Measurements from ENCODE around the gene WDR7.

The WDR7 gene

DNA sequence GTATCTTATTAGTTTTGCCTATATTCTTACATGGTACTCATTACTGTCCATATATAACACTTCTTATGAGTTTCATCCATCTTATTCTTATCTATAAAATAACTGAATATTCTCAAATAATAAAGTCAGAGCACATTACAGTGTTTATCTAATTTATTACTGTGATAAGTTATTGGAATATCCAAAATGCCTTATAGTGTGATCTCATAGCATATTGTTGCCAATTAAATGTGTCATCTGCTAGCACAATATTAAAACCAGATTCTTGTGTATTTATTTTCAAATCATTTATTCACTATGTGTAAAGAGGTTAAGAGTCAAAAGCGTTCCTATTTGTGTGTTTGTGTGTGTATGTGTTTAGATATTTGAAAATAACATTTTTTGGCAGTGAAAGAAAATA lies 151.9 kb downstream of the WDR7 start:
- no peak for DNase-seq (ENCODE audit: low read depth)

- no peak for DNase-seq (ENCODE audit: low read depth)
Observed at GRCh38 chr18:56804395-56804794, 153.2 kb downstream of the WDR7 start.

DNA sequence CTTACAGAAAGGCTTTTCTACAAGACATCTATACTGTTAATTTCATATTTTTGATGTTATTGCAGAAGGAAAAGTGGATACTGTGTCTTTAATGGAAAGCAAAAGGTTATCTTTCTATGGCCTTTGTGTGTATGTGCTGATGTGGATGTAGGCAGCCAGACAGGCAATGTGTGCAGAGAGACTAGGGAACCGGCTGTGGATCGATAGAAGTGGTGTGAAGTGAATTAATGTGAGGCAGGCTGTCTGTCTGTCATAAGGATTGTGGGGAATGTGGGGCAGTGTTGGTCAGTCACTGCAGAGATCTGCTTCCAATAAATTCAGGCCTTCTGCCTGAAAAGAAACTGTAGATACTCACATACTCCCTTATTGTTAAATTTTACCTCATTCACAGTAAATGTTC lies 156.7 kb downstream of the WDR7 start:
- DNase-seq (ENCODE audit: low read depth), result no peak

- DNase-seq (ENCODE audit: low read depth), result no peak
Observed at GRCh38 chr18:56812674-56813073, 161.5 kb downstream of the WDR7 start.

DNA sequence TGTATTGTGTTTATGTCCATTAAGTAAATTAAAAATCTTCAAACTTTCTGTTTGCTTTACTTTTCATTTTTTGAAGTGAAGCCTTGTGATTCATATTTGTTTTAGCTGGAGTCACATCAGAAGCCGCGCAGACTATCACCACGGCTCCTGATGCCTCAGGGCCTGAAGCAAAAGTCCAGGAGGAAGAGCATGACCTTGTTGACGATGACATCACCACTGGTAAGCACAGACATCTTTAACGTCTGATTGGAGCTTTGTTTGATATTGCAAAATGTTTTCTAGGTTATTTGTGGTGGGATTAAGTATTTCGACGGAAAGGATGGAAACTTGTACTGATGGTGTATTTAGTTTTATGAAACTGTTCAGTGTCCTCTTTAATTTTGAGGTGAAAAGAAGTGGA lies 164.8 kb downstream of the WDR7 start:
- DNase-seq (ENCODE audit: low read depth), result no peak

DNA sequence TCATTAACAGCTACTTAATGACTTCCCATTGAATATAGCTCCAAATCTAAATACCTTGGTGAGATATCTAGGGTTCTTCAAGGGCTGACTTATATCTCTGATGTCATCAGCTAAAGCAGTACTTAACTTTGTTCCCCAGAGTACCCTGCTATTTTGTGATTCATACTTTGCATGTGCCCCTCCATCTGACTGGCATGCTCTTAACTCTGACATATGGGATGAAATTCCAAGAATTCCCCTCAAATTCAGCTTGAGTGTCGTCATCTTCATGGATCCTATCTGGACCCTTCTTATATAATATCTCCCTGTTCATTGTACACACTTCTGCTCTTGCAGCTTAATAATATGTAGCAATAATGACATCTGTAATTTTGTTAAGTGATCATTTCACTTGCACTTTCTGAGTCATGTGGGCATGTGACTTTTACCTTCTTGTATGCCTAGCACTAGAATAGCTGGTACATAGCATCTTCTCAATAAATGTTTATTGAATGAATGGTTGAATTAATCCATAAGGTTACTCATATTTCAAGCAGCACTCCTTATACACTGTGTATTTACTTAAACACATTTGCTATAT lies 172.9 kb downstream of the WDR7 start:
- no peak for DNase-seq (ENCODE audit: low read depth)

DNA sequence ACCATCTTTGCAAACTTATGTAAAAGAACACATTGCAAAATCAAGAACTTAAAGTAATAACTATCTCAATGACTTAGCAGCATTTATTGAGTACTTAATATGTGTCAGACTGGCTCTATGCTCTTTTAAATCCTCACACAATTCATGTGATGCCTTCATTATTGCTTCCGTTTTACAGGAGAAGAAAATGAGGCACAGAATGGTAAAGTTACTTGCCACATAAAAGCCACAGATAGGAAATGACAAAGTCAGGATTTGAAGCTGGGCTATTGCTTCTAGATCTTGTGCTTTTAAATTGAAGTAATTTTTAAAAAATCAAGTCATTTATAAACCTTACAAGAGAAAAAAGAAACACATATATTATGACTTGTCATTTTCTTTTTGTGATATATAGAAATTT lies 174.2 kb downstream of the WDR7 start:
- DNase-seq (ENCODE audit: low read depth), result no peak

DNA sequence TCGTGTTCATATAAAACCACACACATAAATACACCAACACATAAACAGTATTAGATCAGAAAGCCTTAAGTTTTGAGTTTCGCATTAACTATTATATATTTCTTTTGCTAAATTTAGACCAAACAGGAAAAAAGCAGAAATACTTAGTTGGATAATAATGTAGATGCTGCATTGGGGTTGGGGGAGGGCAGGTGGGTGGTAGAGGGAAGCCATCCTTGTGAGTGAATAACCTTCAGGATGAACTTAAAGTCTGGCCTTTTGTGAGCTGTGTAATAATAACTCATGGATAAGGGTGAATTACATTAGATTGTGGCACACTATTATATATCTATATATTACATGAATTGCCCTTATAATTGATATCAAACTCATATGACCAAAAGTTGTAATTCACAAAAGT lies 174.7 kb downstream of the WDR7 start:
- no peak for DNase-seq (ENCODE audit: low read depth)

DNA sequence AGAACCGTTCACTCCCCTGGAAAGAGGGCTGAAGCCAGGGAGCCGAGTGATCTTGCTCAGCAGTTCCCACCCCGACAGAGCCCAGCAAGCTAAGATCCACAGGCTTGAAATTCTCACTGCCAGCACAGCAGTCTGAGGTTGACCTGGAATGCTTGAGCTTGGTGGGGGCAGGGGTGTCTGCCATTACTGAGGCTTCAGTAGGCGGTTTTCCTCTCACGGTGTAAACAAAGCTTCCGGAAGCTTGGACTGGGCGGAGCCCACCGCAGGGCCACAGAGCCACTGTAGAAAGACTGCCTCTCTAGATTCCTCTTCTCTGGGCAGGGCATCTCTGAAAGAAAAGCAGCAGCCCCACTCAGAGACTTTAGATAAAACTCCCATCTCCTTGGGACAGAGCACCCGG lies 180.8 kb downstream of the WDR7 start:
- no peak for DNase-seq (ENCODE audit: low read depth)

GRCh38 chr18:56835331-56835730 lies 184.2 kb downstream of the WDR7 start:
- no peak for DNase-seq (ENCODE audit: low read depth)

- DNase-seq (ENCODE audit: low read depth), result no peak
Observed at GRCh38 chr18:56836173-56836572, 185.0 kb downstream of the WDR7 start.

DNA sequence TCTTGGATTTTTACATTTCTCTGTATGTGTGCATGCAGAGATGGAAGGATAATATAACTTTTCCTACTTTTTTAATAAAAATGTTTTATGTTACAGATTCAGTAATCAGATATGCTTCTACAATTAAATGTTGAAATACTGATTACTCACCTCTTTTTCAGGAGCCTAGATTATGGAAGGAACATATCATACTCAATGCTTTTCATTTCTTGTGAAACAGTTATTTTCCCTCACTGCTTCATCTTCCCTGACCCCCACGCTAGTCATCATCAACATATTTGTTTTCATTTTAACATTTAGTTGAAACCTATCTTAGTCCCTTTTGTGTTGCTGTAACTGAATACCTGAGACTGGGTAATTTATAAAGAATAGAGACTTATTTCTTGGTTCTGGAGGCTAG lies 190.7 kb downstream of the WDR7 start:
- no peak for DNase-seq (ENCODE audit: low read depth)

- no peak for DNase-seq (ENCODE audit: low read depth)
Observed at GRCh38 chr18:56843241-56843640, 192.1 kb downstream of the WDR7 start.

- no peak for DNase-seq (ENCODE audit: low read depth)
Observed at GRCh38 chr18:56844556-56844955, 193.4 kb downstream of the WDR7 start.

DNA sequence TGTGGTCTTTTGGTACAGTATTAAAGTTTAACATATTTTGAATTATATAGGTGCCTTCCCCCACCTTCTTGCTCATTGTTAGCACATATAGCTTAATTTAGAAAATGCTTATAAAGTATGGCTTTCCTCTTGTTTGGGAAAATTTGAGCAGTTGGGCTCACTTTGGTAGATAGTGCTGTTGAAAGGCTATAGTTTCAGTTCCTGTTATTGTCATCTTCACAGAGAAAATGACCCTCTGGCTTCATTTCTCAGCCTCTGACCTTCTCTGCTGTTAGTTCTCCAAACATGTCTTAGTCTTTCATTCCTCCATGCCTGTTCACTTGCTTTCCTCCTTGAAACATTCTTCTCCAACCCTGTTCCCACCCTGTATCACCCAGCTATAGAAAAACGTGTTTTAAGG lies 200.6 kb downstream of the WDR7 start:
- no peak for DNase-seq (ENCODE audit: low read depth)

GRCh38 chr18:56853961-56854360 lies 202.8 kb downstream of the WDR7 start:
- DNase-seq (ENCODE audit: low read depth), result no peak

DNA sequence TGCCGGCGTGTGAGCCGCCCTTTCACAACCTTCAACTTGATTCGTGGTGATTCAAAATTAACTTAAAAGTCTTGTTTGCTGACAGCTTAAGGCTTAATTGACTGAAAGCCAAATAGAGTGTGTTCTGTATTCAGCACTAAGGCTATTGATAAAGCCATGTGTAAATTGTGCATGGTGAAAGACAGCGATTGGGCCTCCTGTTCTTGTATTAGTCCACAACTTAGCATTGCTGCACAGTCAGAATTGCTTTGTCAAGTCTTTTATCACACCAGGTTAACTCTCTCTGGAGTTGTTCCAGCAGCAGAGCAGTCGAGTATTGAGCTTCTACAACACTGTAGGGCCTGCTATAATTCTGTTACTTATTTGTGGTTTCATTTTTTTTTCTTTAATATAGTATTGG lies 210.1 kb downstream of the WDR7 start:
- no peak for DNase-seq (ENCODE audit: low read depth)

- no peak for DNase-seq (ENCODE audit: low read depth)
Observed at GRCh38 chr18:56869189-56869777, 218.1 kb downstream of the WDR7 start.

DNA sequence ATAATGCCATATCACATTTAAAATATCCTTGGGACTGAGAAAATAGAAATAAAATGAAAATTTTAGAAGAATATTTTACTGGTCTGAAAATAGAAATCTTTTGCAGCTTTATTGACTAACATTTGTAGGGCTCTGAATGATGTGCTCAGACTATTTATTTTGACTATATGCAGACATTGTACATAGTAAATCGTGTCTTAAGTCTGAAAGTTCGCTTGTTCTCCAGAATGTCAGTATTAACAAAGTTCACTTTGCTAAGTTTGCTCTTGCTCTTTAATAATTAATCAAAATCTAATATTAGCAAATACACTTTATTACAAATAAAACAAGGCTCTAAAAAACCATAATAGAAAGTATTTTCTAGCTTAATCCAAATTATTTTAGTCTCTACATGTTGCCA lies 219.8 kb downstream of the WDR7 start:
- no peak for DNase-seq (ENCODE audit: low read depth)

DNA sequence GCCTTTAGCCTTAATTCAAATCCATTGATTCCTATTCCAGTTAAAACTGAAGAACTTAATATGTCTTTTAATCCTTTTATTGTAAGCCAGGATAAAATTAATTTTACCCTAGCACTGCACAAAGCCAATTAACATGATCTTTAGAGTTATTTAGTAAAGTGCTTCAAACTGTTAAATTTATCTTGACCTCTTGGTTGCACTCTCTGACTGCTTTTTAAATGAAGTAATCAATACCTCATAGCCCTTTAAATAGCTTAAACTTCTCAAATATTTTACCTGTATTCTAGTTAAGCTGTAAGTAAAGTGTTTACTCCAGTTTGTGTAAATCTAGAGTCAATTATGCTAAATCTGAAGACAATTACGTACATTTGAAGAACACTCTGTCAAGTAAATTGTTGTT lies 221.0 kb downstream of the WDR7 start:
- no peak for DNase-seq (ENCODE audit: low read depth)

GRCh38 chr18:56873441-56874140 lies 222.4 kb downstream of the WDR7 start:
- DNase-seq (ENCODE audit: low read depth), result no peak

GRCh38 chr18:56878711-56879110 lies 227.6 kb downstream of the WDR7 start:
- DNase-seq (ENCODE audit: low read depth), result no peak

GRCh38 chr18:56884511-56884910 lies 233.4 kb downstream of the WDR7 start:
- no peak for DNase-seq (ENCODE audit: low read depth)

- no peak for DNase-seq (ENCODE audit: low read depth)
Observed at GRCh38 chr18:56888978-56889377, 237.8 kb downstream of the WDR7 start.

All from stimulated activated CD8-positive, alpha-beta memory T cell treated with anti-CD3 and anti-CD28 coated beads, Interleukin-15, amount 100 ng/mL, for 24 hours (primary cell).